K562 (cell line): ENCODE measurements around the gene HELZ2. TPM values are rescaled to one million over a fixed set of nuclear protein-coding genes. Genes with fewer than 3 reads are reported as not detected.

Source experiments
- ASH1L ChIP-seq: fragments of 450-650 bp; IDR thresholded peaks from 2 replicates; pipeline ENCODE4 v1.6.1; 2018; ENCODE audit warnings: borderline replicate concordance, mild to moderate bottlenecking, low read depth; ENCODE audit not compliant: partially characterized antibody
- CEBPB ChIP-seq: fragments of 450-650 bp; IDR thresholded peaks from 2 replicates; pipeline ENCODE4 v1.6.1; 2016; ENCODE audit warnings: missing genetic modification characterization, missing compliant biosample characterization
- ESRRB ChIP-seq: fragments of 250-450 bp; sonication (Bioruptor Pico); IDR thresholded peaks from 2 replicates; pipeline ENCODE4 v1.5.0; 2020; ENCODE audit warnings: mild to moderate bottlenecking, moderate library complexity, borderline replicate concordance
- ETV6 ChIP-seq, 3 experiments: fragments of 150-350 bp in 1 of 3; sonication (generic) in 1 of 3; formaldehyde crosslinking in 1 of 3; IDR thresholded peaks; 2 replicates each; pipeline versions ENCODE4 v1.6.1 to v1.8.0; 2014 to 2022; ENCODE audit warnings: borderline replicate concordance in 2 of 3, low read depth in 2 of 3, antibody characterized with exemption in 1 of 3, low read length in 1 of 3, mild to moderate bottlenecking in 1 of 3, missing genetic modification reagents in 1 of 3
- EZH2 ChIP-seq: IDR thresholded peaks from 2 replicates; pipeline ENCODE4 v1.6.1; 2012; ENCODE audit warnings: low read depth, mild to moderate bottlenecking, inconsistent platforms, low read length, borderline replicate concordance
- HDAC2 ChIP-seq: fragments of 450-650 bp; IDR thresholded peaks from 2 replicates; pipeline ENCODE4 v1.6.1; 2016; ENCODE audit warnings: mild to moderate bottlenecking
- HMG20A ChIP-seq: fragments of 450-650 bp; formaldehyde crosslinking; conservative IDR thresholded peaks from 2 replicates; pipeline ENCODE4 v1.4.0; 2020; ENCODE audit warnings: mild to moderate bottlenecking, mixed read lengths
- NR2C1 ChIP-seq, 2 experiments: fragments of 450-650 bp; IDR thresholded peaks; 2 replicates each; pipeline ENCODE4 v1.6.1; 2017; ENCODE audit warnings: mild to moderate bottlenecking in 2 of 2, antibody characterized with exemption in 1 of 2, inconsistent platforms in 1 of 2, missing compliant biosample characterization in 1 of 2, missing genetic modification characterization in 1 of 2
- PCBP2 ChIP-seq: fragments of 200-400 bp; formaldehyde crosslinking; IDR thresholded peaks from 2 replicates; pipeline ENCODE4 v1.6.1; 2018; ENCODE audit warnings: low read length, low read depth, mild to moderate bottlenecking, moderate library complexity; ENCODE audit not compliant: poor library complexity, severe bottlenecking
- PHTF2 ChIP-seq: fragments of 250-450 bp; sonication (Bioruptor Pico); IDR thresholded peaks from 2 replicates; pipeline ENCODE4 v1.5.0; 2021; ENCODE audit warnings: mild to moderate bottlenecking
- POLR2H ChIP-seq: IDR thresholded peaks from 2 replicates; pipeline ENCODE4 v1.6.1; 2016; ENCODE audit warnings: missing genetic modification characterization, low read depth, mild to moderate bottlenecking, control low read depth, missing compliant biosample characterization, moderate library complexity
- RB1 ChIP-seq: fragments of 450-650 bp; IDR thresholded peaks from 2 replicates; pipeline ENCODE4 v1.6.1; 2017; ENCODE audit warnings: low read depth, mild to moderate bottlenecking
- SP1 ChIP-seq: sonication (generic); formaldehyde crosslinking; IDR thresholded peaks from 2 replicates; pipeline ENCODE4 v1.8.1; 2022; ENCODE audit warnings: mild to moderate bottlenecking, missing genetic modification reagents
- SRSF1 ChIP-seq: fragments of 200-400 bp; formaldehyde crosslinking; IDR thresholded peaks from 2 replicates; pipeline ENCODE4 v1.6.1; 2017; ENCODE audit warnings: mild to moderate bottlenecking, low read depth, low read length, moderate library complexity
- TAF15 ChIP-seq: fragments of 200-400 bp; formaldehyde crosslinking; IDR thresholded peaks from 2 replicates; pipeline ENCODE4 v1.6.1; 2017; ENCODE audit warnings: mild to moderate bottlenecking, low read depth, low read length, moderate library complexity
- ZNF12 ChIP-seq: sonication (generic); formaldehyde crosslinking; IDR thresholded peaks from 2 replicates; pipeline ENCODE4 v1.4.0; 2020; ENCODE audit warnings: mild to moderate bottlenecking, missing genetic modification reagents
- ZNF431 ChIP-seq: sonication (generic); formaldehyde crosslinking; IDR thresholded peaks from 2 replicates; pipeline ENCODE4 v1.8.0; 2022; ENCODE audit warnings: mild to moderate bottlenecking, missing genetic modification reagents
- ZNF830 ChIP-seq: fragments of 250-450 bp; sonication (Bioruptor Pico); IDR thresholded peaks from 2 replicates; pipeline ENCODE4 v1.5.0; 2021; ENCODE audit warnings: mild to moderate bottlenecking
- polyA plus RNA-seq, 8 experiments: library from polyadenylated mRNA; depleted of rRNA in 4 of 8; stranded (reverse) in 5 of 8; unstranded in 3 of 8; fragments of >200 nt; fragmentation: Nextera tagmentation in 2 of 8; fragmentation: Illumina TruSeq in 1 of 8; extraction: Ambion mirVana in 2 of 8; extraction: Trizol in 1 of 8; gene quantifications; 2 replicates each; pipeline versions ENCODE4 v1.2.1 to v1.2.3, GENCODE V29; 2011 to 2014; ENCODE audit warnings: inconsistent platforms in 1 of 8, missing spikeins in 1 of 8
- total RNA-seq, 7 experiments: library from RNA; depleted of rRNA in 6 of 7; stranded (reverse); fragments of >200 nt in 6 of 7; fragmentation: Illumina TruSeq in 2 of 7; extraction: Trizol in 2 of 7; gene quantifications; 2 replicates each; pipeline versions ENCODE4 v1.2.1 to v1.2.3, GENCODE V29; 2011 to 2021; ENCODE audit warnings: low replicate concordance in 1 of 7
- TF ChIP-seq, protein P1 (sequence below), 2 experiments: fragments of 450-650 bp; IDR thresholded peaks; 2 replicates each; pipeline ENCODE4 v1.6.1; 2016
- TF ChIP-seq, protein P2 (sequence below): fragments of 450-650 bp; IDR thresholded peaks from 2 replicates; pipeline ENCODE4 v1.6.1; 2014; ENCODE audit warnings: low read depth, mild to moderate bottlenecking, moderate library complexity, borderline replicate concordance
- TF ChIP-seq, protein P3 (sequence below): conservative IDR thresholded peaks from 2 replicates; pipeline ENCODE4 v1.6.1; 2011; ENCODE audit warnings: low read depth, mild to moderate bottlenecking, low read length; ENCODE audit not compliant: control insufficient read depth
- TF ChIP-seq, protein P4 (sequence below), 3 experiments: fragments of 200-800 bp in 1 of 3; sonication (Bioruptor generic) in 1 of 3; sonication (generic) in 1 of 3; formaldehyde crosslinking in 1 of 3; IDR thresholded peaks; 2 replicates each; pipeline versions ENCODE4 v1.6.1 to v1.8.0; 2016 to 2022; ENCODE audit warnings: mild to moderate bottlenecking in 2 of 3, missing compliant biosample characterization in 2 of 3, missing genetic modification characterization in 2 of 3, missing genetic modification reagents in 1 of 3

Gene HELZ2
- total and polyA plus RNA-seq, 9 of the 15 experiments (the other 6 are each of a cell fraction or from before 2014, with no cell fraction given) = 0.03 to 7.8 (median 2.9) TPM; not detected in 1

DNA sequence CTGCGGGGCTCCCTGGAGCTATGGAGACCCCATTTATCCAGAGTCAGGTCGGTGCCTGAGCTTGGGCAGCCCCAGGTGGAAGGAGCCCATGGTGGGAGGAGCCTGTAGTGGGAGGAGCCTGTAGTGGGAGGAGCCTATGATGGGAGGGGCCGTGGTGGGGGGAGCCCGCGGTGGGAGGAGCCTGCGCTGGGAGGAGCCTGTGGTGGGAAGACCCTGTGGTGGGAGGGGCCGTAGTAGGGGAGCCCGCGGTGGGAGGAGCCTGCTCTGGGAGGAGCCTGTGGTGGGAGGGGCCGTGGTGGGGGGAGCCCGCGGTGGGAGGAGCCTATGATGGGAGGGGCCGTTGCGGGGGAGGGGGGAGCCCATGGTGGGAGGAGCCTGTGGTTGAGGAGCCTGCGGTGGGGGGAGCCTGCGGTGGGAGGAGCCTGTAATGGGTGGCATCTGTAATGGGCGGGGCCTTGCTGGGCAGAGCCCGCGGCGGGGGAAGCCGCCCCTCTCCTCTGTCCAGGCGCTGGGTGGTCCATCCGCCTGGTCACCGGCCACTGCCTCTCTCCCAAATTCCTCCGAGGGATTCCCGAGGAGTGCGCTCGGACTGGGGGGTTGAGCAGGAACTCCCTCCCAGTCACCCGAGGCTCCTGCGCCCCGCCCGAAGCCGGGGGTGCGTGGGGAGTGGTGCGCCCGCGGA lies 20.6 kb downstream of the HELZ2 start (continued):
- TF ChIP-seq POLR2H (tag) (no peak), SRSF1 (no peak), ZNF830 (no peak), NR2C1 (IDR thresholded peaks at IDR 0.05) (no peak), NR2C1 (tag; IDR thresholded peaks at IDR 0.05) (no peak), SP1 (peak; percentile 82), HDAC2 (no peak), ASH1L (no peak), ZNF12 (no peak), CEBPB (tag) (no peak), PCBP2 (no peak), ESRRB (CRISPR knock-in tag) (no peak), PHTF2 (CRISPR knock-in tag) (no peak), ZNF431 (no peak), RB1 (0 out of 2 replicates have a peak, but pooled peaks have one; percentile 50), ETV6 (IDR thresholded peaks at IDR 0.05; ENCODE audit: borderline replicate concordance in 1 of 2, low read depth in 2 of 2, low read length in 1 of 2) (no peak), ETV6 (CRISPR knock-in tag; IDR thresholded peaks at IDR 0.05; ENCODE audit: borderline replicate concordance) (no peak), EZH2 (no peak), TAF15 (no peak), HMG20A (CRISPR knock-in tag) (no peak)
- TF ChIP-seq, protein P1, sequence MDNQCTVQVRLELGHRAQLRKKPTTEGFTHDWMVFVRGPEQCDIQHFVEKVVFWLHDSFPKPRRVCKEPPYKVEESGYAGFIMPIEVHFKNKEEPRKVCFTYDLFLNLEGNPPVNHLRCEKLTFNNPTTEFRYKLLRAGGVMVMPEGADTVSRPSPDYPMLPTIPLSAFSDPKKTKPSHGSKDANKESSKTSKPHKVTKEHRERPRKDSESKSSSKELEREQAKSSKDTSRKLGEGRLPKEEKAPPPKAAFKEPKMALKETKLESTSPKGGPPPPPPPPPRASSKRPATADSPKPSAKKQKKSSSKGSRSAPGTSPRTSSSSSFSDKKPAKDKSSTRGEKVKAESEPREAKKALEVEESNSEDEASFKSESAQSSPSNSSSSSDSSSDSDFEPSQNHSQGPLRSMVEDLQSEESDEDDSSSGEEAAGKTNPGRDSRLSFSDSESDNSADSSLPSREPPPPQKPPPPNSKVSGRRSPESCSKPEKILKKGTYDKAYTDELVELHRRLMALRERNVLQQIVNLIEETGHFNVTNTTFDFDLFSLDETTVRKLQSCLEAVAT (IDR thresholded peaks at IDR 0.05) = no peak
- TF ChIP-seq, protein P2, sequence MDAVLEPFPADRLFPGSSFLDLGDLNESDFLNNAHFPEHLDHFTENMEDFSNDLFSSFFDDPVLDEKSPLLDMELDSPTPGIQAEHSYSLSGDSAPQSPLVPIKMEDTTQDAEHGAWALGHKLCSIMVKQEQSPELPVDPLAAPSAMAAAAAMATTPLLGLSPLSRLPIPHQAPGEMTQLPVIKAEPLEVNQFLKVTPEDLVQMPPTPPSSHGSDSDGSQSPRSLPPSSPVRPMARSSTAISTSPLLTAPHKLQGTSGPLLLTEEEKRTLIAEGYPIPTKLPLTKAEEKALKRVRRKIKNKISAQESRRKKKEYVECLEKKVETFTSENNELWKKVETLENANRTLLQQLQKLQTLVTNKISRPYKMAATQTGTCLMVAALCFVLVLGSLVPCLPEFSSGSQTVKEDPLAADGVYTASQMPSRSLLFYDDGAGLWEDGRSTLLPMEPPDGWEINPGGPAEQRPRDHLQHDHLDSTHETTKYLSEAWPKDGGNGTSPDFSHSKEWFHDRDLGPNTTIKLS = no peak
- TF ChIP-seq, protein P3, sequence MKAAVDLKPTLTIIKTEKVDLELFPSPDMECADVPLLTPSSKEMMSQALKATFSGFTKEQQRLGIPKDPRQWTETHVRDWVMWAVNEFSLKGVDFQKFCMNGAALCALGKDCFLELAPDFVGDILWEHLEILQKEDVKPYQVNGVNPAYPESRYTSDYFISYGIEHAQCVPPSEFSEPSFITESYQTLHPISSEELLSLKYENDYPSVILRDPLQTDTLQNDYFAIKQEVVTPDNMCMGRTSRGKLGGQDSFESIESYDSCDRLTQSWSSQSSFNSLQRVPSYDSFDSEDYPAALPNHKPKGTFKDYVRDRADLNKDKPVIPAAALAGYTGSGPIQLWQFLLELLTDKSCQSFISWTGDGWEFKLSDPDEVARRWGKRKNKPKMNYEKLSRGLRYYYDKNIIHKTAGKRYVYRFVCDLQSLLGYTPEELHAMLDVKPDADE = 0 out of 2 replicates have a peak, but pooled peaks have one; percentile 12
- TF ChIP-seq, protein P4, sequence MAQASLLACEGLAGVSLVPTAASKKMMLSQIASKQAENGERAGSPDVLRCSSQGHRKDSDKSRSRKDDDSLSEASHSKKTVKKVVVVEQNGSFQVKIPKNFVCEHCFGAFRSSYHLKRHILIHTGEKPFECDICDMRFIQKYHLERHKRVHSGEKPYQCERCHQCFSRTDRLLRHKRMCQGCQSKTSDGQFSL (CRISPR knock-in tag; IDR thresholded peaks at IDR 0.05) = peak; percentile 91
- TF ChIP-seq, protein P4 (tag; IDR thresholded peaks at IDR 0.05) = peak in 1 of 2 experiments; percentile 91; a peak in 2 of 4 replicates
